ENCODE data around the gene RCAN1.

RCAN1 gene

GRCh38 chr21:34553151-34553952, 61.6 kb downstream of the RCAN1 start:
- H3K9me3 Mint-ChIP-seq (ENCODE audit: low read depth) = peaks cover 7% of the 10 kb centered on the region
- H3K27ac Mint-ChIP-seq = no peak overlapping the region
- no peak overlapping the region for H3K4me3 Mint-ChIP-seq
- peaks cover 17% of the 10 kb centered on the region for H3K36me3 Mint-ChIP-seq
- no peaks in the 10 kb centered on the region for H3K4me1 Mint-ChIP-seq (ENCODE audit: low read depth)
- H3K27me3 Mint-ChIP-seq = no peaks in the 10 kb centered on the region

- no peaks in the 10 kb centered on the region for H3K27me3 Mint-ChIP-seq
- peaks cover 7% of the 10 kb centered on the region for H3K9me3 Mint-ChIP-seq (ENCODE audit: low read depth)
- peaks cover 17% of the 10 kb centered on the region for H3K36me3 Mint-ChIP-seq
- no peak overlapping the region for H3K27ac Mint-ChIP-seq
- H3K4me1 Mint-ChIP-seq (ENCODE audit: low read depth) = no peaks in the 10 kb centered on the region
- no peak overlapping the region for H3K4me3 Mint-ChIP-seq
Measured at GRCh38 chr21:34552360-34553098, 62.4 kb downstream of the RCAN1 start.

GRCh38 chr21:34550182-34550799, 64.6 kb downstream of the RCAN1 start:
- H3K36me3 Mint-ChIP-seq = peaks cover 17% of the 10 kb centered on the region

GRCh38 chr21:34548781-34549376, 66.0 kb downstream of the RCAN1 start:
- H3K36me3 Mint-ChIP-seq = peaks cover 8% of the 10 kb centered on the region
- no peak overlapping the region for H3K4me3 Mint-ChIP-seq
- H3K27me3 Mint-ChIP-seq = no peaks in the 10 kb centered on the region
- H3K27ac Mint-ChIP-seq = no peak overlapping the region
- H3K9me3 Mint-ChIP-seq (ENCODE audit: low read depth) = no peaks in the 10 kb centered on the region
- peaks cover 2% of the 10 kb centered on the region for H3K4me1 Mint-ChIP-seq (ENCODE audit: low read depth)

More at GRCh38 chr21:34550182-34550799, 64.6 kb downstream of the RCAN1 start:
- Mint-ChIP-seq H3K27me3 (no peaks in the 10 kb centered on the region), H3K4me3 (no peak overlapping the region), H3K9me3 (ENCODE audit: low read depth) (peaks cover 7% of the 10 kb centered on the region), H3K4me1 (ENCODE audit: low read depth) (peaks cover 2% of the 10 kb centered on the region), H3K27ac (no peak overlapping the region)

- H3K4me1 Mint-ChIP-seq (ENCODE audit: low read depth) = peaks cover 2% of the 10 kb centered on the region
- H3K4me3 Mint-ChIP-seq = no peak overlapping the region
- H3K36me3 Mint-ChIP-seq = peaks cover 11% of the 10 kb centered on the region
- H3K9me3 Mint-ChIP-seq (ENCODE audit: low read depth) = no peaks in the 10 kb centered on the region
- H3K27me3 Mint-ChIP-seq = no peaks in the 10 kb centered on the region
- H3K27ac Mint-ChIP-seq = no peak overlapping the region
Measured at GRCh38 chr21:34546542-34546941, 68.4 kb downstream of the RCAN1 start.

GRCh38 chr21:34545079-34545884, 69.6 kb downstream of the RCAN1 start:
- no peak overlapping the region for H3K4me3 Mint-ChIP-seq
- no peaks in the 10 kb centered on the region for H3K9me3 Mint-ChIP-seq (ENCODE audit: low read depth)
- H3K4me1 Mint-ChIP-seq (ENCODE audit: low read depth) = peaks cover 2% of the 10 kb centered on the region
- H3K27me3 Mint-ChIP-seq = no peaks in the 10 kb centered on the region
- peaks cover 8% of the 10 kb centered on the region for H3K36me3 Mint-ChIP-seq
- no peak overlapping the region for H3K27ac Mint-ChIP-seq

GRCh38 chr21:34544032-34544496, 70.8 kb downstream of the RCAN1 start:
- no peak overlapping the region for H3K4me3 Mint-ChIP-seq
- no peak overlapping the region for H3K27ac Mint-ChIP-seq
- H3K4me1 Mint-ChIP-seq (ENCODE audit: low read depth) = peaks cover 2% of the 10 kb centered on the region
- H3K27me3 Mint-ChIP-seq = no peaks in the 10 kb centered on the region
- peaks cover 6% of the 10 kb centered on the region for H3K36me3 Mint-ChIP-seq
- no peaks in the 10 kb centered on the region for H3K9me3 Mint-ChIP-seq (ENCODE audit: low read depth)

- Mint-ChIP-seq H3K27ac (no peak overlapping the region), H3K9me3 (ENCODE audit: low read depth) (no peaks in the 10 kb centered on the region), H3K4me1 (ENCODE audit: low read depth) (peaks cover 2% of the 10 kb centered on the region), H3K27me3 (no peaks in the 10 kb centered on the region), H3K4me3 (no peak overlapping the region), H3K36me3 (peaks cover 6% of the 10 kb centered on the region)
Measured at GRCh38 chr21:34543017-34543416, 71.9 kb downstream of the RCAN1 start.

GRCh38 chr21:34540206-34540605, 74.7 kb downstream of the RCAN1 start:
- H3K27ac Mint-ChIP-seq = no peak overlapping the region
- no peaks in the 10 kb centered on the region for H3K9me3 Mint-ChIP-seq (ENCODE audit: low read depth)
- H3K36me3 Mint-ChIP-seq = peaks cover 10% of the 10 kb centered on the region
- H3K27me3 Mint-ChIP-seq = no peaks in the 10 kb centered on the region
- no peaks in the 10 kb centered on the region for H3K4me1 Mint-ChIP-seq (ENCODE audit: low read depth)
- no peak overlapping the region for H3K4me3 Mint-ChIP-seq

GRCh38 chr21:34537838-34538237, 77.1 kb downstream of the RCAN1 start:
- H3K27me3 Mint-ChIP-seq = no peaks in the 10 kb centered on the region
- H3K4me3 Mint-ChIP-seq = no peak overlapping the region
- H3K4me1 Mint-ChIP-seq (ENCODE audit: low read depth) = no peaks in the 10 kb centered on the region
- H3K27ac Mint-ChIP-seq = no peak overlapping the region
- H3K9me3 Mint-ChIP-seq (ENCODE audit: low read depth) = no peaks in the 10 kb centered on the region
- peaks cover 12% of the 10 kb centered on the region for H3K36me3 Mint-ChIP-seq

GRCh38 chr21:34536820-34537219, 78.1 kb downstream of the RCAN1 start:
- H3K4me3 Mint-ChIP-seq = no peak overlapping the region
- no peaks in the 10 kb centered on the region for H3K4me1 Mint-ChIP-seq (ENCODE audit: low read depth)
- H3K9me3 Mint-ChIP-seq (ENCODE audit: low read depth) = no peaks in the 10 kb centered on the region
- H3K36me3 Mint-ChIP-seq = peaks cover 7% of the 10 kb centered on the region
- no peak overlapping the region for H3K27ac Mint-ChIP-seq
- H3K27me3 Mint-ChIP-seq = no peaks in the 10 kb centered on the region

GRCh38 chr21:34536311-34536710, 78.6 kb downstream of the RCAN1 start:
- Mint-ChIP-seq H3K27me3 (no peaks in the 10 kb centered on the region), H3K27ac (no peak overlapping the region), H3K4me1 (ENCODE audit: low read depth) (no peaks in the 10 kb centered on the region)

GRCh38 chr21:34535886-34536285, 79.0 kb downstream of the RCAN1 start:
- no peak overlapping the region for H3K4me3 Mint-ChIP-seq
- no peaks in the 10 kb centered on the region for H3K27me3 Mint-ChIP-seq
- H3K9me3 Mint-ChIP-seq (ENCODE audit: low read depth) = no peaks in the 10 kb centered on the region
- no peaks in the 10 kb centered on the region for H3K4me1 Mint-ChIP-seq (ENCODE audit: low read depth)
- H3K36me3 Mint-ChIP-seq = peaks cover 7% of the 10 kb centered on the region
- no peak overlapping the region for H3K27ac Mint-ChIP-seq

More at GRCh38 chr21:34536311-34536710, 78.6 kb downstream of the RCAN1 start:
- H3K36me3 Mint-ChIP-seq = peaks cover 7% of the 10 kb centered on the region
- H3K9me3 Mint-ChIP-seq (ENCODE audit: low read depth) = no peaks in the 10 kb centered on the region
- H3K4me3 Mint-ChIP-seq = no peak overlapping the region

GRCh38 chr21:34534522-34534921, 80.4 kb downstream of the RCAN1 start:
- Mint-ChIP-seq H3K27ac (no peak overlapping the region), H3K27me3 (no peaks in the 10 kb centered on the region), H3K9me3 (ENCODE audit: low read depth) (no peaks in the 10 kb centered on the region), H3K4me3 (no peak overlapping the region), H3K4me1 (ENCODE audit: low read depth) (no peaks in the 10 kb centered on the region), H3K36me3 (peaks cover 7% of the 10 kb centered on the region)
